HG03354 (cell line): Measurements from ENCODE around the gene ZNF385A.
A peak's percentile ranks its signal among the peaks of the same experiment; 100 is the strongest.

Experiments
- ATAC-seq: cut with Tn5 transposase; IDR thresholded peaks from one replicate; pipeline ENCODE4 v1.9.1; 2021; ENCODE audit warnings: mild to moderate bottlenecking; ENCODE audit not compliant: unreplicated experiment, poor library complexity, severe bottlenecking

Gene ZNF385A

GRCh38 chr12:54416687-54417603 lies 32.4 kb upstream of the ZNF385A start:
- no peak for ATAC-seq

- ATAC-seq = no peak
Measured at GRCh38 chr12:54415221-54415929, 30.8 kb upstream of the ZNF385A start.

GRCh38 chr12:54413284-54414190 lies 29.0 kb upstream of the ZNF385A start:
- ATAC-seq = peak; percentile 69

GRCh38 chr12:54412786-54413185 lies 28.3 kb upstream of the ZNF385A start:
- peak; percentile 51 for ATAC-seq

- ATAC-seq = no peak
Measured at GRCh38 chr12:54412348-54412747, 27.8 kb upstream of the ZNF385A start.

- no peak for ATAC-seq
Measured at GRCh38 chr12:54411391-54412241, 27.1 kb upstream of the ZNF385A start.

- no peak for ATAC-seq
Measured at GRCh38 chr12:54409267-54409666, 24.7 kb upstream of the ZNF385A start.

GRCh38 chr12:54407183-54407905 lies 22.8 kb upstream of the ZNF385A start:
- ATAC-seq = no peak

GRCh38 chr12:54405573-54405972 lies 21.0 kb upstream of the ZNF385A start:
- ATAC-seq = no peak

GRCh38 chr12:54405106-54405505 lies 20.6 kb upstream of the ZNF385A start:
- no peak for ATAC-seq

GRCh38 chr12:54404061-54405004 lies 19.8 kb upstream of the ZNF385A start:
- no peak for ATAC-seq

- no peak for ATAC-seq
Measured at GRCh38 chr12:54401119-54401518, 16.6 kb upstream of the ZNF385A start.

GRCh38 chr12:54398995-54399793 lies 14.7 kb upstream of the ZNF385A start:
- ATAC-seq = peak; percentile 88

GRCh38 chr12:54398218-54398617 lies 13.7 kb upstream of the ZNF385A start:
- no peak for ATAC-seq

GRCh38 chr12:54397157-54397556 lies 12.6 kb upstream of the ZNF385A start:
- ATAC-seq = no peak

- ATAC-seq = no peak
Measured at GRCh38 chr12:54395545-54395944, 11.0 kb upstream of the ZNF385A start.

GRCh38 chr12:54394986-54395385 lies 10.5 kb upstream of the ZNF385A start:
- ATAC-seq = no peak
